ENCODE results near the gene MMP14. TPM values are rescaled to one million over a fixed set of nuclear protein-coding genes. Genes with fewer than 3 reads are reported as not detected.

The MMP14 gene
- total and polyA plus RNA-seq, 2 of the 13 experiments (the other 11 are each of a cell fraction or from before 2014, with no cell fraction given), result 5.2 to 9.8 TPM

- TF ChIP-seq MTF2 (CRISPR knock-in tag; IDR thresholded peaks at IDR 0.05; ENCODE audit: borderline replicate concordance), result no peak
- TF ChIP-seq ZNF138 (CRISPR knock-in tag; IDR thresholded peaks at IDR 0.05; ENCODE audit: low read depth), result no peak
- TF ChIP-seq FOXJ3 (CRISPR knock-in tag; IDR thresholded peaks at IDR 0.05; ENCODE audit: borderline replicate concordance), result no peak
- no peak for TF ChIP-seq ZFYVE20 (CRISPR knock-in tag; IDR thresholded peaks at IDR 0.05; ENCODE audit: borderline replicate concordance, low read depth)
- TF ChIP-seq DDIT3 (CRISPR knock-in tag; IDR thresholded peaks at IDR 0.05), result no peak
- peak; percentile 79; the same call in 1 of the 2 replicates for TF ChIP-seq ZNF136 (CRISPR knock-in tag; IDR thresholded peaks at IDR 0.05; ENCODE audit: low read depth)
- no peak for TF ChIP-seq MIER3 (CRISPR knock-in tag; IDR thresholded peaks at IDR 0.05; ENCODE audit: borderline replicate concordance)
- no peak for TF ChIP-seq ZNF205 (CRISPR knock-in tag; IDR thresholded peaks at IDR 0.05)
- 0 out of 2 replicates have a peak, but pooled peaks have one; percentile 44 for TF ChIP-seq KAT8 (CRISPR knock-in tag; IDR thresholded peaks at IDR 0.05)
- no peak for TF ChIP-seq ZNF101 (CRISPR knock-in tag; IDR thresholded peaks at IDR 0.05; ENCODE audit: borderline replicate concordance, low read depth)
- TF ChIP-seq ZFP82 (CRISPR knock-in tag; IDR thresholded peaks at IDR 0.05; ENCODE audit: borderline replicate concordance), result no peak
- TF ChIP-seq RFXAP (CRISPR knock-in tag; IDR thresholded peaks at IDR 0.05; ENCODE audit: borderline replicate concordance), result no peak
- TF ChIP-seq HNRNPLL (IDR thresholded peaks at IDR 0.05; ENCODE audit: low read depth, low read length, poor library complexity, severe bottlenecking), result no peak
- TF ChIP-seq KLF11 (CRISPR knock-in tag; IDR thresholded peaks at IDR 0.05), result no peak
- no peak for TF ChIP-seq ZNF30 (CRISPR knock-in tag; IDR thresholded peaks at IDR 0.05)
- TF ChIP-seq ZNF232 (CRISPR knock-in tag; IDR thresholded peaks at IDR 0.05; ENCODE audit: borderline replicate concordance), result no peak
- no peak for TF ChIP-seq ZKSCAN8 (CRISPR knock-in tag; IDR thresholded peaks at IDR 0.05; ENCODE audit: borderline replicate concordance)
- TF ChIP-seq ZNF646 (CRISPR knock-in tag; IDR thresholded peaks at IDR 0.05), result no peak
- TF ChIP-seq JUNB (CRISPR knock-in tag; IDR thresholded peaks at IDR 0.05; ENCODE audit: borderline replicate concordance), result no peak
- no peak for TF ChIP-seq ZNF446 (CRISPR knock-in tag; IDR thresholded peaks at IDR 0.05)
- no peak for TF ChIP-seq HNRNPUL1 (IDR thresholded peaks at IDR 0.05; ENCODE audit: low read depth, low read length)
- no peak for TF ChIP-seq POLR2AphosphoS5 (IDR thresholded peaks at IDR 0.05; ENCODE audit: low read depth, low read length)
- no peak for TF ChIP-seq NR2F2 (IDR thresholded peaks at IDR 0.05; ENCODE audit: borderline replicate concordance, low read depth)
- no peak for TF ChIP-seq TRIM24 (CRISPR knock-in tag; IDR thresholded peaks at IDR 0.05)
- TF ChIP-seq MBD4 (IDR thresholded peaks at IDR 0.05; ENCODE audit: borderline replicate concordance, low read length), result no peak
Observed at GRCh38 chr14:22819151-22819988, 17.0 kb upstream of the MMP14 start (continued).
